ENCODE results near the gene EMC10. TPM values are rescaled to one million over a fixed set of nuclear protein-coding genes. Genes with fewer than 3 reads are reported as not detected.

The EMC10 gene
- total and polyA plus RNA-seq, 10 of the 15 experiments (the other 5 are each of a cell fraction or from before 2014, with no cell fraction given): 2.5 to 77.3 (median 20.3) TPM

GRCh38 chr19:50461066-50461875 lies 15.0 kb upstream of the EMC10 start:
- H4K20me1 ChIP-seq (ENCODE audit: control insufficient read depth, insufficient read depth): no peaks in the 10 kb centered on the region
- in situ Hi-C loops (cut with MboI): loop anchor here (5.0 kb wide), 1 partner anchor 94 kb away; the partner anchor contains the start of gene NAPSA
- H3K27ac ChIP-seq (ENCODE audit: control insufficient read depth, insufficient read depth): peak overlapping the region; percentile 73; the same call in 1 of the 2 replicates
- peaks cover 20% of the 10 kb centered on the region for H3K4me1 ChIP-seq (ENCODE audit: control insufficient read depth, insufficient read depth, low read length)
- no peaks in the 10 kb centered on the region for H3K36me3 ChIP-seq (ENCODE audit: control insufficient read depth in 2 of 2, insufficient read depth in 2 of 2, low read length in 1 of 2)
- CTCF ChIA-PET: interaction anchor here (0.6 to 4.6 kb wide), 30 partner anchors 11 to 313 kb away, joined by 3 to 167 read pairs (median 5); partner anchors contain the start of genes JOSD2, KCNC3, NAPSA and NR1H2
- intact Hi-C loops (cut with micrococcal nuclease; ENCODE audit: unreplicated experiment): loop anchor here (1.0 to 2.0 kb wide), 4 partner anchors 30 to 104 kb away; partner anchors contain the start of gene SPIB
- RAD21 ChIA-PET (ENCODE audit: unreplicated experiment): interaction anchor here (0.6 to 3.9 kb wide), 26 partner anchors 12 to 303 kb away, joined by 3 to 72 read pairs (median 5); partner anchors contain the start of genes JOSD2, KCNC3, MYBPC2 and NAPSA
- peak; percentile 73 for FAIRE-seq
- peak overlapping the region; percentile 66 for H2AFZ ChIP-seq (ENCODE audit: control insufficient read depth, low read depth, low read length)
- peak; percentile 86 for ATAC-seq
- no peaks in the 10 kb centered on the region for H3K9me3 ChIP-seq (replicated peaks; ENCODE audit: control insufficient read depth, insufficient read depth, low read length)
- BruUV-seq (replicated peaks): no TSS peak
- H3K4me2 ChIP-seq (ENCODE audit: control insufficient read depth, insufficient read depth): 0 out of 2 replicates have a peak overlapping the region, but pooled peaks have one; percentile 11
- no peak overlapping the region; the same call in 1 of the 2 replicates for H3K9ac ChIP-seq (ENCODE audit: control insufficient read depth, insufficient read depth, low read length)
- H3K79me2 ChIP-seq (ENCODE audit: control insufficient read depth, insufficient read depth, low read length): no peaks in the 10 kb centered on the region
- H3K27me3 ChIP-seq (replicated peaks in 1 of 2; ENCODE audit: control insufficient read depth in 2 of 2, insufficient read depth in 2 of 2, low read length in 1 of 2): no peaks in the 10 kb centered on the region
- SMC1A ChIA-PET (ENCODE audit: uncharacterized antibody, unreplicated experiment): interaction anchor here (1.0 to 4.6 kb wide), 20 partner anchors 18 to 120 kb away, joined by 3 to 68 read pairs (median 6); partner anchors contain the start of genes NAPSA, NR1H2 and POLD1
- POLR2A ChIA-PET: interaction anchor here (0.5 to 2.0 kb wide), 9 partner anchors 42 to 1468 kb away, joined by 3 to 35 read pairs (median 4); partner anchors contain the start of genes NAPSA, NR1H2, POLD1 and RUVBL2
- 21% methylated on average over 26 of the region's 28 CpGs for WGBS (ENCODE audit: insufficient coverage, insufficient replicate concordance, low lambda C conversion rate, missing lambda C conversion rate)
- DNase-seq (ENCODE audit: low read depth, low spot score): peak; percentile 53
- no peak overlapping the region for H3K4me3 ChIP-seq
- no peak for TF ChIP-seq ATF3 (IDR thresholded peaks at IDR 0.05; ENCODE audit: borderline replicate concordance, extremely low read depth, low read depth, low read length)
- TF ChIP-seq SMC3 (IDR thresholded peaks at IDR 0.05; ENCODE audit: borderline replicate concordance, low read length): peak; percentile 96
- peak; percentile 11; the same call in 1 of the 2 replicates for TF ChIP-seq IRF3 (IDR thresholded peaks at IDR 0.05)
- TF ChIP-seq YY1 (IDR thresholded peaks at IDR 0.05; ENCODE audit: low read depth, low read length): peak; percentile 84
- peak; percentile 85 for TF ChIP-seq SMARCA5 (IDR thresholded peaks at IDR 0.05)
- TF ChIP-seq RAD21 (IDR thresholded peaks at IDR 0.05; ENCODE audit: insufficient read depth, low read depth, low read length): peak; percentile 92
- no peak for TF ChIP-seq CHD4 (IDR thresholded peaks at IDR 0.05)
- TF ChIP-seq BHLHE40 (IDR thresholded peaks at IDR 0.05; ENCODE audit: borderline replicate concordance in 1 of 2, low read depth in 2 of 2, low read length in 1 of 2): peak in 1 of 2 experiments; percentile 32; a peak in 1 of 4 replicates
- TF ChIP-seq ZNF217 (IDR thresholded peaks at IDR 0.05): 0 out of 2 replicates have a peak, but pooled peaks have one; percentile 30
- TF ChIP-seq ZNF384 (IDR thresholded peaks at IDR 0.05; ENCODE audit: borderline replicate concordance, low read depth, low read length): peak; percentile 75; the same call in 1 of the 2 replicates
- peak; percentile 75 for TF ChIP-seq NBN (IDR thresholded peaks at IDR 0.05)
- TF ChIP-seq SIX5 (IDR thresholded peaks at IDR 0.05; ENCODE audit: low read depth, low read length, severe bottlenecking): no peak
- no peak for TF ChIP-seq ZNF622 (IDR thresholded peaks at IDR 0.05)
- peak; percentile 92 to 95 (median 92) for TF ChIP-seq CTCF (IDR thresholded peaks at IDR 0.05 in 2 of 3, conservative IDR thresholded peaks at IDR 0.05 in 1 of 3; ENCODE audit: control insufficient read depth in 2 of 3, extremely low read depth in 1 of 3, insufficient read depth in 1 of 3, low read depth in 3 of 3, low read length in 3 of 3)
- TF ChIP-seq PKNOX1 (IDR thresholded peaks at IDR 0.05): peak; percentile 72
- TF ChIP-seq LARP7 (IDR thresholded peaks at IDR 0.05): peak; percentile 54
- no peak for TF ChIP-seq RFX5 (IDR thresholded peaks at IDR 0.05; ENCODE audit: low read depth, low read length)
- TF ChIP-seq SIN3A (IDR thresholded peaks at IDR 0.05; ENCODE audit: low read depth, low read length): no peak
- TF ChIP-seq CBFB (IDR thresholded peaks at IDR 0.05; ENCODE audit: low read depth): no peak
